GM18517 (cell line): ENCODE measurements around the gene RGS7.
"Not testable (repeated sequence)": the region's sequence is repeated elsewhere in the genome, so short reads cannot be mapped to it uniquely, and the experiment has no call there.

Experiments used
- ATAC-seq: cut with Tn5 transposase; IDR thresholded peaks from one replicate; pipeline ENCODE4 v1.9.1; 2021; ENCODE audit warnings: mild to moderate bottlenecking, moderate library complexity; ENCODE audit not compliant: unreplicated experiment

The RGS7 gene

GRCh38 chr1:241332037-241332409 lies 25.0 kb downstream of the RGS7 start:
- ATAC-seq, result no peak

- ATAC-seq, result peak; percentile 22
Measured at GRCh38 chr1:241331328-241332036, 25.5 kb downstream of the RGS7 start.

GRCh38 chr1:241330619-241331327 lies 26.2 kb downstream of the RGS7 start:
- ATAC-seq, result peak; percentile 63

- ATAC-seq, result no peak
Measured at GRCh38 chr1:241325456-241325855, 31.5 kb downstream of the RGS7 start.

- ATAC-seq, result no peak
Measured at GRCh38 chr1:241323514-241324195, 33.4 kb downstream of the RGS7 start.

- ATAC-seq, result no peak
Measured at GRCh38 chr1:241317676-241318075, 39.3 kb downstream of the RGS7 start.

GRCh38 chr1:241316372-241316771 lies 40.6 kb downstream of the RGS7 start:
- no peak for ATAC-seq

- ATAC-seq, result no peak
Measured at GRCh38 chr1:241311056-241311746, 45.8 kb downstream of the RGS7 start.

- no peak for ATAC-seq
Measured at GRCh38 chr1:241310451-241310850, 46.6 kb downstream of the RGS7 start.

- ATAC-seq, result no peak
Measured at GRCh38 chr1:241309651-241310050, 47.4 kb downstream of the RGS7 start.

- no peak for ATAC-seq
Measured at GRCh38 chr1:241308471-241308870, 48.5 kb downstream of the RGS7 start.

GRCh38 chr1:241308011-241308410 lies 49.0 kb downstream of the RGS7 start:
- no peak for ATAC-seq

GRCh38 chr1:241306125-241306790 lies 50.7 kb downstream of the RGS7 start:
- no peak for ATAC-seq

- not testable (repeated sequence) for ATAC-seq
Measured at GRCh38 chr1:241302024-241302423, 55.0 kb downstream of the RGS7 start.

- no peak for ATAC-seq
Measured at GRCh38 chr1:241299347-241299746, 57.7 kb downstream of the RGS7 start.

- no peak for ATAC-seq
Measured at GRCh38 chr1:241292973-241293372, 64.0 kb downstream of the RGS7 start.

GRCh38 chr1:241291548-241291947 lies 65.5 kb downstream of the RGS7 start:
- not testable (repeated sequence) for ATAC-seq

- ATAC-seq, result no peak
Measured at GRCh38 chr1:241286486-241286885, 70.5 kb downstream of the RGS7 start.

- no peak for ATAC-seq
Measured at GRCh38 chr1:241276391-241276790, 80.6 kb downstream of the RGS7 start.

- ATAC-seq, result no peak
Measured at GRCh38 chr1:241275981-241276380, 81.0 kb downstream of the RGS7 start.

- no peak for ATAC-seq
Measured at GRCh38 chr1:241275226-241275625, 81.8 kb downstream of the RGS7 start.
